Measurements from ENCODE around the gene WEE1.

WEE1 gene

GRCh38 chr11:9573775-9574621, 528 bp downstream of the WEE1 start:
- peaks cover 46% of the 10 kb centered on the region for H3K4me1 ChIP-seq
- H3K4me3 ChIP-seq, result peak overlapping the region; percentile 99
- peak overlapping the region; percentile 97 for H3K27ac ChIP-seq
- H3K36me3 ChIP-seq, result peaks cover 25% of the 10 kb centered on the region
- H3K9ac ChIP-seq, result peak overlapping the region; percentile 97
- no peaks in the 10 kb centered on the region for H3K9me3 ChIP-seq
- no peak for TF ChIP-seq Cebpa-rat (IDR thresholded peaks at IDR 0.05)
- peaks cover 47% of the 10 kb centered on the region for H4K20me1 ChIP-seq
- H3K27me3 ChIP-seq, result no peaks in the 10 kb centered on the region
- peak overlapping the region; percentile 93 for H3K4me2 ChIP-seq

GRCh38 chr11:9574622-9575259, 1.3 kb downstream of the WEE1 start:
- Histone ChIP-seq H3K4me1 (peaks cover 38% of the 10 kb centered on the region), H3K36me3 (peaks cover 32% of the 10 kb centered on the region), H3K4me2 (peak overlapping the region; percentile 93), H3K9ac (peak overlapping the region; percentile 97), H4K20me1 (peaks cover 54% of the 10 kb centered on the region), H3K9me3 (no peaks in the 10 kb centered on the region), H3K27ac (peak overlapping the region; percentile 97), H3K27me3 (no peaks in the 10 kb centered on the region), H3K4me3 (peak overlapping the region; percentile 99)
- TF ChIP-seq Cebpa-rat (IDR thresholded peaks at IDR 0.05), result no peak

GRCh38 chr11:9575260-9576240, 2.1 kb downstream of the WEE1 start:
- Histone ChIP-seq H3K27ac (peak overlapping the region; percentile 97), H3K4me2 (peak overlapping the region; percentile 93), H3K9ac (peak overlapping the region; percentile 97), H3K4me1 (peaks cover 34% of the 10 kb centered on the region), H3K9me3 (no peaks in the 10 kb centered on the region), H4K20me1 (peaks cover 58% of the 10 kb centered on the region), H3K36me3 (peaks cover 40% of the 10 kb centered on the region), H3K4me3 (peak overlapping the region; percentile 99), H3K27me3 (no peaks in the 10 kb centered on the region)
- no peak for TF ChIP-seq Cebpa-rat (IDR thresholded peaks at IDR 0.05)

- H3K4me1 ChIP-seq, result peaks cover 31% of the 10 kb centered on the region
- peak overlapping the region; percentile 93 for H3K4me2 ChIP-seq
- H3K9ac ChIP-seq, result no peak overlapping the region; the same call in 1 of the 2 replicates
- no peak for TF ChIP-seq Cebpa-rat (IDR thresholded peaks at IDR 0.05)
- H4K20me1 ChIP-seq, result peaks cover 67% of the 10 kb centered on the region
- H3K9me3 ChIP-seq, result no peaks in the 10 kb centered on the region
- H3K4me3 ChIP-seq, result peak overlapping the region; percentile 99; the same call in 1 of the 2 replicates
- no peaks in the 10 kb centered on the region for H3K27me3 ChIP-seq
- no peak overlapping the region for H3K27ac ChIP-seq
- peaks cover 53% of the 10 kb centered on the region for H3K36me3 ChIP-seq
Observed at GRCh38 chr11:9576701-9577381, 3.4 kb downstream of the WEE1 start.

GRCh38 chr11:9577556-9577955, 4.1 kb downstream of the WEE1 start:
- Histone ChIP-seq H3K9ac (no peak overlapping the region), H3K27ac (no peak overlapping the region), H3K9me3 (no peaks in the 10 kb centered on the region), H3K4me3 (no peak overlapping the region), H3K4me1 (peaks cover 24% of the 10 kb centered on the region), H3K27me3 (no peaks in the 10 kb centered on the region), H3K36me3 (peaks cover 60% of the 10 kb centered on the region), H4K20me1 (peaks cover 73% of the 10 kb centered on the region), H3K4me2 (no peak overlapping the region; the same call in 1 of the 2 replicates)
- TF ChIP-seq Cebpa-rat (IDR thresholded peaks at IDR 0.05), result no peak

GRCh38 chr11:9580894-9581293, 7.4 kb downstream of the WEE1 start:
- no peaks in the 10 kb centered on the region for H3K27me3 ChIP-seq
- no peak overlapping the region for H3K9ac ChIP-seq
- no peak overlapping the region for H3K4me2 ChIP-seq
- H3K36me3 ChIP-seq, result peaks cover 89% of the 10 kb centered on the region
- H3K27ac ChIP-seq, result no peak overlapping the region
- TF ChIP-seq Cebpa-rat (IDR thresholded peaks at IDR 0.05), result no peak
- peaks cover 79% of the 10 kb centered on the region for H4K20me1 ChIP-seq
- no peak overlapping the region for H3K4me3 ChIP-seq
- peaks cover 18% of the 10 kb centered on the region for H3K4me1 ChIP-seq
- no peaks in the 10 kb centered on the region for H3K9me3 ChIP-seq

GRCh38 chr11:9581556-9582161, 8.2 kb downstream of the WEE1 start:
- TF ChIP-seq Cebpa-rat (IDR thresholded peaks at IDR 0.05), result no peak
- no peaks in the 10 kb centered on the region for H3K27me3 ChIP-seq
- no peak overlapping the region for H3K27ac ChIP-seq
- no peaks in the 10 kb centered on the region for H3K9me3 ChIP-seq
- peaks cover 93% of the 10 kb centered on the region for H3K36me3 ChIP-seq
- no peak overlapping the region for H3K9ac ChIP-seq
- H3K4me2 ChIP-seq, result no peak overlapping the region
- no peak overlapping the region for H3K4me3 ChIP-seq
- peaks cover 10% of the 10 kb centered on the region for H3K4me1 ChIP-seq
- peaks cover 79% of the 10 kb centered on the region for H4K20me1 ChIP-seq

- peaks cover 38% of the 10 kb centered on the region for H4K20me1 ChIP-seq
- no peak overlapping the region for H3K9ac ChIP-seq
- H3K4me3 ChIP-seq, result no peak overlapping the region
- H3K9me3 ChIP-seq, result no peaks in the 10 kb centered on the region
- no peak overlapping the region for H3K4me2 ChIP-seq
- no peak overlapping the region for H3K27ac ChIP-seq
- H3K4me1 ChIP-seq, result no peaks in the 10 kb centered on the region
- H3K36me3 ChIP-seq, result peaks cover 47% of the 10 kb centered on the region
- no peak for TF ChIP-seq Cebpa-rat (IDR thresholded peaks at IDR 0.05)
- no peaks in the 10 kb centered on the region for H3K27me3 ChIP-seq
Observed at GRCh38 chr11:9590717-9591116, 17.2 kb downstream of the WEE1 start.

All from BLaER1 (cell line).